ENCODE data around the gene NAP1L1. TPM values are rescaled to one million over a fixed set of nuclear protein-coding genes. Genes with fewer than 3 reads are reported as not detected.
A peak's percentile ranks its signal among the peaks of the same experiment; 100 is the strongest.

NAP1L1 gene
- total RNA-seq, 2 donors from 2014 or later = 835 to 875 TPM

DNA sequence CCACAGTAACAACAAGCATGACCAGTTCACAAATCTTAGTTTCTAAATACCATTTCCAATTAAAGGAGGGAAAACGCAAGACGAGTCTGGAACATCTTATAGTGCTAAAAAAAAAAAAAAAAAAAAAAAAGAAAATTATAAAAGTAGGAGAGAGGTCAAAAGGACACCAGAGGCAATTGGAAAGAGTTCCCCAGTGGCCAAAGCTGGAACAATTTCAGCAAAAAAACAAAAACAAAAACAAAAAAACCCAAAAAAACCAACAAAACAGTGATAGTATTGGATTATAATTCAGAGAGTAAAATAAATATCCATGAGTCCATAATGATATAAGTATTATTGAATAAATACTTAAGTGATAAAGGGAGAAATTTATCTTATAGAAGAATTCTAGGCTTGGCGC is 10.3 kb upstream of the NAP1L1 start:
- DNase-seq (ENCODE audit: low spot score in 2 of 2) (no peak), ATAC-seq (no peak)
- Mint-ChIP-seq H3K9me3 (no peaks in the 10 kb centered on the region), H3K27ac (no peak overlapping the region), H3K36me3 (no peaks in the 10 kb centered on the region)

DNA sequence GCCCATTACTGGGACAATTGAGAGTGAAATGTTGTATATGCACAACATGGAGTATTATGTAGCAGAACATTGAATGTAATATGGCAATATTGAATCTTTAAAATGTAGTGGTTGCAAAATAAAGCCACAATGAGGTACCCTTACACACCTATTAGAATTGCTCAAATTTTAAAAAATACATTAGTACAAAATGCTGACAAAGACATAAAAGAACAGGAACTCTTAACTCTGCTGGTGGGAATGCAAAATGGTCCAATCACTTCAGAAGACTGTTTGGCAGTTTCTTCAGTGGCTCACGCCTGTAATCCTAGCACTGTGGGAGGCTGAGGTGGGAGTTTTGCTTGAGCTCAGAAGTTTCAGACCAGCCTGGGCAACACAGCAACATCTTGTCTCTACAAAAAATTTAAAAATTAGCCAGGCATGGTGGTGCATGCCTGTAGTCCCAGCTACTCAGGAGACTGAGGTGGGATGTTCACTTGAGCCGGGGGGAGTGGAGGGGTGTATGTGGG is 6.8 kb upstream of the NAP1L1 start:
- Mint-ChIP-seq H3K36me3 (no peaks in the 10 kb centered on the region), H3K9me3 (no peaks in the 10 kb centered on the region), H3K27ac (no peak overlapping the region)
- ATAC-seq = no peak
- no peak for DNase-seq (ENCODE audit: low spot score in 2 of 2)

DNA sequence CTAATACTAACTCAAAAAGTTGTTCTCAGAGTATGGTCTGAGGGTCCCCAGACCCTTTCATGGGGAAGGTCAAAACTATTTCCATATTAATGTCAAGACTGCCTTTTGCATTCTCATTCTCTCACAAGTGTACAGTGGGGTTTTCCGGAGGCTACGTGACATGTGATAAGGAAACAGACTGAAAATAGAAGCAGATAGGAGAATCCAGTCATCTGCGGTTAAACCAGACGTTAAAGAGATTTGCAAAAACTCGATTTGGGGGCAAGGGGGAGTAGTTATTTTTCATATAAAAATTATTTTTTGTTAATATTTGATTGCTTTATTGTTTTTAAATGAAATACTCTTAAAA is 1.0 kb upstream of the NAP1L1 start:
- ATAC-seq = peak in 1 of 2 donors; percentile 39

DNA sequence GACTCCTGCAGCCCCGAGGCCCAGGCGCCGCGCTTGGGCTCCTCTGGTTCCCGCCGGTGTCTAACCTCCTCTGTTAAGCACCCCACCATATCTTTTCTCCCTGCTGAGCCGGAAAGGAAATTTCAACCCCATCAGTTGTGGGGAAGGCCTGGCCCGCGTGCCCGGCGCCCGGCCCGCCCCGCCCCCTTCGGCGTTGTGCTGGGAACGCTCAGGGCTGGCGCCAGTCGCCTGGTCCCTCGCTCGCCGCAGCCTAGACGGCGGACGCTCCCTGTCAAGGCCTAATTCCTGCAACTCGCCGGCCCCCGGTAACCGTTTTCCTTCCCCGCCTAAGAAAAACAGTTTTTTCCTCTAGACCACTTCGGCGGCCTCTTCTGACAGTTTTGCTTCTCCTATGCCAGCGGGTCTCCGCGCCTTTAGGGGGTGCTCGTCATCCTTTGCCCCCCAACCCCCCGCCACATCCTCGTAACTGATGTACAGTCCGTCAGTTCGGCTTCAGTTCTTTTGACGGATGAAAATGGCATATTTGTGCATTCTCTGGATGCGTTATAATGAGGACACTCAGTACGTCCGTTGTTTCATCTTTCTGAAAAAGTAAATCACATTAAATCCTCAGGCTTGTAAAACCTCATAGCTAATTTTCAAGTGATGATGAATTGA is 506 bp upstream of the NAP1L1 start:
- peak overlapping the region; percentile 99 for H3K27ac Mint-ChIP-seq
- no peak for DNase-seq (ENCODE audit: low spot score in 2 of 2)

More for the DNA sequence above, 1.0 kb upstream of the NAP1L1 start:
- H3K36me3 Mint-ChIP-seq = peaks cover 22 to 34% of the 10 kb centered on the region in 2 donors
- H3K27ac Mint-ChIP-seq = peak overlapping the region; percentile 99
- no peaks in the 10 kb centered on the region for H3K9me3 Mint-ChIP-seq
- peak in 1 of 2 donors; percentile 40 for DNase-seq (ENCODE audit: low spot score in 2 of 2)

DNA sequence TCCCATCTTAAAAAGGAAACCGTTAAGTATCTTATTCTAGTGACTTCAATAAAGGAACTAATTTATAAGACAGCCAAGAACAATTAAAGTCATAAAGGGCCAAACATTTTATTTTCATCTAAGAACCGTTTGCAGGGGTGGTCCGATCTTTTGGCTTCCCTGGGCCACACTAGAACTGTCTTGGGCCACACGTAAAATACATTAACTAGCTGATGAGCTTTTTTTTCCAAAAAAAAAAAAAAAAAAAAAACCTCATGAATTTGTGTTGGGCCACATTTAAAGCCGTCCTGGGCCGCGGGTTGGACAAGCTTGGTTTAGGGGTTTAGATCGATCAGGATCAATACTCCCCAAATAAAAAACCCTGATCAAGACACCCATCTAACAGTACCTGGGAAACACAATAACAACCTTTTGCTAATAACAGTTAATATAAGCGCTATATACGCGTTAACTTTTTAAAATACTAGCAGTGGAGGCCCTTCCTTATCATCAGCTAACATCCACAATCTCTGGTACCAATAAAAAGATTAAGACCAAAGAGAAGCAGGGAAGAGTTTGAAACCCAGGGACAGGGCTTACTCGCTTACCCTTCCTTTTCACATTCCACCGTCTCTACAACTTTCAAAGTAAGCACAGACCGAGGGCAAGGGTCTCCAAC is 1.1 kb downstream of the NAP1L1 start:
- peaks cover 25 to 55% of the 10 kb centered on the region in 2 donors for H3K36me3 Mint-ChIP-seq
- H3K9me3 Mint-ChIP-seq = no peaks in the 10 kb centered on the region
- ATAC-seq (no peak), DNase-seq (ENCODE audit: low spot score in 2 of 2) (no peak)
- peak overlapping the region; percentile 99 for H3K27ac Mint-ChIP-seq

More for the DNA sequence above, 506 bp upstream of the NAP1L1 start:
- peaks cover 22 to 39% of the 10 kb centered on the region in 2 donors for H3K36me3 Mint-ChIP-seq
- no peaks in the 10 kb centered on the region for H3K9me3 Mint-ChIP-seq
- ATAC-seq = peak; percentile 61 to 65

DNA sequence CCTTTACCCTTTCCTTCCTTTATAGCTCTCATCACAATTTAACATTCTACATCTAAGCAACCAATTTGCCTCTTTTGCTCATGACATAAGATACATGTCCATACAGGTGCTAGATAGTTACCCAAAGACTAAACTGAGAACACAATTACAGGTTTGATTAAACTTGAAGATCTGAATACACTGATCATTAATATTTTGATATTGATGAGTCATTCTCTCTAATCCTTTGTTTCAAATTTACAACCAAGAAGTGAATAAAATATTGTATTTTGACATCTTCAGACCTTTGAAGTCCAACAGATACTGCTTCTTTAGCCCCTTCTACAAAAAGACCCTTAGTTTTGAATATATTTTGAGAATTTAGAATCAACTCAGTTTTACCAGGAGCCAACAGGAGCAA is 2.6 kb downstream of the NAP1L1 start:
- no peak for DNase-seq (ENCODE audit: low spot score in 2 of 2)
- Mint-ChIP-seq H3K27ac (peak overlapping the region in 1 of 2 donors; percentile 39), H3K9me3 (no peaks in the 10 kb centered on the region), H3K36me3 (peaks cover 28 to 59% of the 10 kb centered on the region in 2 donors)
- ATAC-seq = no peak

DNA sequence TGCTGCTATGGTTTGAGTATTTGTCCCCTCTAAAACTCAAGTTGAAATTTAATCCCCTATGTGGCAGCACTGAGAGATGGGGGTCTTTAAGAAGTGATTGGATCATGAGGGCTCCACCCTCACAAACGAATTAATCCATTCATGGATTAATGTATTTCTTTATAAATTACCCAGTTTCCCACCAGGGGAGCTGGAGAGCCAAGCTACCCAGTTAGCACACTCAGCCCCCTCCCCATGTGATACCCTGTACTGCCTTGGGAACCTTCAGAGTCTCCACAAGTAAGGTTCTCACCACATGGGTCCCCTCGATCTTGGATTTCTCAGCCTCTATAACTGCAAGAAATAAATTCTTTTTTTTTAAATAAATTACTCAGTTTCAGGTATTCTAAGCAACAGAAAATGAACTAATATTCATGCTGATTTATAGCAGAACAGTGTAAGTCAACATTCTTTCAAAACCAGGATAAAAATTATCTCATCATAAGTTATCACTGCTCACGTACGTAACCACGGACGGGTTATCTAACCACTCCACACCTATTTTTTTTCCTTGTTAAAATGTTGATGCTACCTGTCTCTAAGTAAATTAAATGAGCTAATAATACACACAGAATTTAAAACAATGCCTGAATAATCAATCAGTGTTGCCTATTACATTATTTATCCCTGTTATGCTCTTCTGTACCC is 3.6 kb downstream of the NAP1L1 start:
- peak overlapping the region in 1 of 2 donors; percentile 9 for H3K27ac Mint-ChIP-seq
- no peaks in the 10 kb centered on the region for H3K9me3 Mint-ChIP-seq
- H3K36me3 Mint-ChIP-seq = peaks cover 28 to 65% of the 10 kb centered on the region in 2 donors
- no peak for ATAC-seq
- DNase-seq (ENCODE audit: low spot score in 2 of 2) = no peak

DNA sequence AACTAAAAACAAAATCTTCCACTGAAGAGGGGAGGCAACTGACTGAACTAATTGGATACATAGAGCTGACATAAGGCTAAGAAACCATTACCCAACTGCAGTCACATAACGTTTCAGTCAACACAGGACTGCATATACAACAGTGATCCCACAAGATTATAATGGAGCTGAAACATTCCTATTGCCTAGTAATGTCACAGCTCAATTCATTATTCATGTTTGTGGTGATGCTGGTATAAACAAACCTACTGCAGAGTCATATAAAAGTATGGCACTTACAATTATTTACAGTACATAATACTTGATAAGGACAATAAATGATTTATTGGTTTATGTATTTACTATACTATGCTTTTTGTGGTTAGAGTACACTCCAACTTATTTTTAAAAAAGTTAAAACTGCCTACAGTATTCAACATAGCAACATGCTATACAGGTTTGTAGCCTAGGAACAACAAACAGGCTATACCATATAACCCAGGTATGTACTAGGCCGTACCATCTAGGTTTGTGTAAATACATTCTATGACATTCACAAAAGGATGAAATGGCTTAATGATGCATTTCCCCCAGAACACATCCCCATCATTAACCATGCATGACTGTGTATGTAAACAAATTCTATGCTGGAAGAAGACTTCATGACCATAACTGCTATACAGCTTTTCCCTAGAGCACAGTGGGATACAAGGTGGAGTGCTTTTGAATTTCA is 4.3 kb downstream of the NAP1L1 start:
- DNase-seq (ENCODE audit: low spot score in 2 of 2) (no peak), ATAC-seq (no peak)
- Mint-ChIP-seq H3K36me3 (peaks cover 26 to 65% of the 10 kb centered on the region in 2 donors), H3K9me3 (no peaks in the 10 kb centered on the region), H3K27ac (peak overlapping the region in 1 of 2 donors; percentile 79)

DNA sequence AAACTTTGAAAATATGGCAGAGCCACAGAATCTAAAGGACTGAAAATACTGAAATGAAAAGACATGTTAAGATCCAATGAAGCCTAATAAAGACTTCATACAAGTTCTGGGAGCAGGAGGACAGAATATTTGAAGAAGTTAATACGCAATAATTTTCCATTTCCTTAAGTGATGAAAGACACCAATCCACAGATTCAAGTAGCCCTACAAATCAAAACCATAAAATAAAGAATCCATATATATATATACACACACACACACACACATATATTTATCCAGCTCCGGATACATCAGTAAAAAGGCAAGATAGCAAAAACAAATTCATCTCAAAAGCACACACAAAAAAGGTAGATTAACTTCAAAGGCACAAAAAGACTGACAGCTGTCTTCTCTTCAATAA is 5.7 kb downstream of the NAP1L1 start:
- no peak overlapping the region for H3K27ac Mint-ChIP-seq
- no peak for ATAC-seq
- peaks cover 27 to 59% of the 10 kb centered on the region in 2 donors for H3K36me3 Mint-ChIP-seq
- H3K9me3 Mint-ChIP-seq = no peaks in the 10 kb centered on the region
- DNase-seq (ENCODE audit: low spot score in 2 of 2) = no peak

DNA sequence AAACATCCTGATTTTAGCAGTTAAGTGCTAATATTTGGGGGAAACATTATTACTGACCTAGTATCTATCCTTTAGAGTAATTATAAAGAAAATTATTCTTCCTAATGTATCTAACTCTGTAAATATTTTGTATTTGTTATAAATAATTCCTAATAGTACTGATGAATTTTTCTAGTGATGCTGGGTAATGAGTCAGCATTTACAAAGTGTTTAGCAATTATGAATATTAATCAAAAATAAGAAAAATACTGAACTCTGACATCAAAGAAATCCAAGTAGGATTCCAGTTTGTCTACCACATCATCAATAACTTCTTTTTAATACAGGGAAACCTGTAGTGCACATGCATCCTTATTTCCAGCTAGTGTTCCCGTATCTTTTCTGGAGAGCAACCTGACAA is 9.0 kb downstream of the NAP1L1 start:
- no peaks in the 10 kb centered on the region for H3K9me3 Mint-ChIP-seq
- peaks cover 31 to 59% of the 10 kb centered on the region in 2 donors for H3K36me3 Mint-ChIP-seq
- no peak overlapping the region for H3K27ac Mint-ChIP-seq
- no peak for DNase-seq (ENCODE audit: low spot score in 2 of 2)
- no peak for ATAC-seq

DNA sequence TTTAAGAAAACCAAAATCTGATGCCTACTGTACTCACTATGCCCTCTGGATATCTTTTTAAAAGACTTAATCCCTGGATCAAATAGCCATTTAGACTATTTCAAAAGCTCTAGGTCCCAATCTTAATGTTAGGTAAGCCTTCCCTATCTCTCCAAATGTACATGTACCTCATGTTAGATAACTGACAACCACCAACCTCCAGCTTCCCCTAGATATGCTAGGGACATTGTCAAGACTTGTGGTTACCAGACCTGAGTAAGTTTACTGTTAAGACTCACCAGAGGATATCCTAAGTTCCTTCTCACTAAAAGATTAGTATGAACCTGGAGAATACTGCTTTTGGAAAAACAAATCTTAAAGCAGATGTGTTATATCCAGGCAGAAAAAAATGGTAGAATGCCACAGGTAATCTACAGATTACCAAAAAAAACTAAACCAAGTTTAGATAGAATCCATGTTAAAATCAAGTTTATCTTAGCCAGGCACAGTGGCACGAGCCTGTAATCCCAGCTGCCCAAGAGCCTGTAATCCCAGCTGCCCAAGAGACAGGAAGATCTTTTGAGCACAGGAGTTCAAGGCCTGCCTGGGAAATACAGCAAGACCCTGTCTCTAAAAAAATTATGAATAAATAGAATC is 9.7 kb downstream of the NAP1L1 start:
- ATAC-seq (no peak), DNase-seq (ENCODE audit: low spot score in 2 of 2) (no peak)
- Mint-ChIP-seq H3K27ac (no peak overlapping the region), H3K9me3 (no peaks in the 10 kb centered on the region), H3K36me3 (peaks cover 31 to 60% of the 10 kb centered on the region in 2 donors)

DNA sequence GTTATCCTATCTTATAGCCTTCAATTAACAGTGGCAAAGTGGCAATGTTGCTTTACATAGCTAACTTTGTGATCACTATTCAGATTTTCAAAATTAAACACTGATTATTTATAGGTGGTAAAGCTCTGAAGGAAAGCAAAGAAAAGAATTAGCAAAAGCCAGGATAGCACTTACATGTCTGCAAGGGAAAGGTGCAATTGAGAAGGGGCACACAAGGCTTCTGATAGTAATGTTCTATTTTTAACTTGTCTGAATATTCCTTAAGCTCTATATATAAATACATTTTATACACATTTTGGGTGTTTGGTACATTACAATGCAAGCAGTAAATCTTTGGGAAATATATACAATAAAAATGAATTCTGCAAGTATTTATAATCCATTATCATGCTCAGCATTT is 10.9 kb downstream of the NAP1L1 start:
- DNase-seq (ENCODE audit: low spot score in 2 of 2) (no peak), ATAC-seq (no peak)
- peaks cover 35 to 58% of the 10 kb centered on the region in 2 donors for H3K36me3 Mint-ChIP-seq
- H3K27ac Mint-ChIP-seq = peak overlapping the region in 1 of 2 donors; percentile 56
- no peaks in the 10 kb centered on the region for H3K9me3 Mint-ChIP-seq

DNA sequence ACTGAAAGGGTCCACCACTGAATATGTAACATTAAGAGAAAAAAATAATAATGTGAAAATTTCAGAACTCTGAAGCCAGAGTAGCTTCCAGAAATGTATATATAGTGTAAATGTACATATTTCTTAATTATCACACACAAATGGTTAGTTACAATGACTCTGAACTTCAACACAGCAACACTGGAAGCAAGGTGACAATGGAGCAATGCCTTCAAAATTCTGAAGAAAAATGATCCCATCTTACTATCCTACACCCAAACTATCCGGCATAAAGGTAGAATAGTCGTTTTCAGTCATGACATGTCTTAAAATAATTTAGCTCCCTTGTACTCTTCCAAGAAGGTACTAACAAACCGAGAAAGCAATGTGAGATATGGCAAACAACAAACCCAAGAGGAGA is 11.9 kb downstream of the NAP1L1 start:
- H3K27ac Mint-ChIP-seq = peak overlapping the region in 1 of 2 donors; percentile 45
- no peak for ATAC-seq
- no peak for DNase-seq (ENCODE audit: low spot score in 2 of 2)
- no peaks in the 10 kb centered on the region for H3K9me3 Mint-ChIP-seq
- peaks cover 40 to 61% of the 10 kb centered on the region in 2 donors for H3K36me3 Mint-ChIP-seq

DNA sequence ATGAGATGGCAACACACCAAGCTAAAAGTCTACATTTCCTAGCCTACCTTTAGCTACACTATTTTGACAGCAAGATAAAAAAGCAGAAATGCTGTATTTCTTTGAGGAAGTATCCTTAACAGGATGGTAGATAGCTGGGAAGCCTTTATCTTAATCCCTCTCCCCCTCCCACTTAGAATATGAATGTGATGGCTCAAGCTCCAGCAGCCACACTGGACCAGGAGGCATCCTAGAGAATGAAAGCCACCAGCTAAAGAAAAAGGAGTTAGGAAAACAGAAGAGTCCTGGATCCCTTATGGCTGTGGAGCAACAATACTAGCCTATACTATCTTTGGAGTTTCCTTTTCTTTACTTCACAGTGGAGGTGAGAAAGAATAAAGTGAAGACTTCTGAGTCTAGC is 15.1 kb downstream of the NAP1L1 start:
- ATAC-seq (no peak), DNase-seq (ENCODE audit: low spot score in 2 of 2) (no peak)
- peaks cover 0 to 11% of the 10 kb centered on the region in 2 donors for H3K9me3 Mint-ChIP-seq
- H3K27ac Mint-ChIP-seq = no peak overlapping the region
- peaks cover 52 to 79% of the 10 kb centered on the region in 2 donors for H3K36me3 Mint-ChIP-seq

DNA sequence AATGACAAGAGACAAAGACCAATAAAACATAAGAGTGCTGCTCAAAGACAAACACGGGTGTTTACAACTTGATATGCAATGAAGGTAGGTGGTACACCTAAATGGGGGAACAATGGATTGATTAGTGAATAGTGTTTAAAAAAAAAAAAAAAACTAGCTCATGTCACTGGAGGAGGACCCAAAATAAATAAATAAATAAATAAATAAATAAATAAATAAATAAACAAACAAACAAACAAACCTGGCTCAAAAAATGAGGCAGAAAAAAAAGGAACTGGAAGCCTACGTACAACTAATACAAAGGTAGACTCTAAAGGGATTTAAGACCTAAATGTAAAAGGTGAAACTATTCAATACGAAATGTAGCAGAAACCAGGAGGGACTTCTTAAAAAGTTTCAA is 18.6 kb downstream of the NAP1L1 start:
- H3K27ac Mint-ChIP-seq = peak overlapping the region in 1 of 2 donors; percentile 90
- no peak for ATAC-seq
- H3K9me3 Mint-ChIP-seq = peaks cover 0 to 11% of the 10 kb centered on the region in 2 donors
- DNase-seq (ENCODE audit: low spot score in 2 of 2) = no peak
- H3K36me3 Mint-ChIP-seq = peaks cover 43 to 75% of the 10 kb centered on the region in 2 donors

DNA sequence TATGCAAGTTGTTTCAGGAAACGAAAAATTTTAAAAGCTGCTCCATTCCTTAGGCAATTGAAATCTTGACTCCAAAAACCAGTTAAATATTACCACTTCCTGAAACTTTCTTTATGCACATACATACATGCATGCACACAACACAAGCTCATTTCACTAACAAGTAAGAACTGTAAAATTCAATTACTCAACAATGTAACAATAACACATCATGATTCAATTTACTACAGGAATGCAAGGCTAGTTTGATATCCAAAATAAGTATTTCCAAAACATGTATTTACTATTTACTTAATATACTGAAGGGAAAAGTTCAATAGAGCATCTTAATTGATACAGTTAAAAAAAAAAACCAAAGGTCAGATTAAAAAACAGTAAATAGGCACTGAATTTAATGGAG is 19.6 kb downstream of the NAP1L1 start:
- DNase-seq (ENCODE audit: low spot score in 2 of 2) = no peak
- peaks cover 0 to 11% of the 10 kb centered on the region in 2 donors for H3K9me3 Mint-ChIP-seq

More for the DNA sequence above, 19.6 kb downstream of the NAP1L1 start:
- no peak for ATAC-seq
- Mint-ChIP-seq H3K27ac (no peak overlapping the region), H3K36me3 (peaks cover 43 to 72% of the 10 kb centered on the region in 2 donors)
